ENCODE data around the gene KCND3.
"Not testable (repeated sequence)": the region's sequence is repeated elsewhere in the genome, so short reads cannot be mapped to it uniquely, and the experiment has no call there.

Gene KCND3

DNA sequence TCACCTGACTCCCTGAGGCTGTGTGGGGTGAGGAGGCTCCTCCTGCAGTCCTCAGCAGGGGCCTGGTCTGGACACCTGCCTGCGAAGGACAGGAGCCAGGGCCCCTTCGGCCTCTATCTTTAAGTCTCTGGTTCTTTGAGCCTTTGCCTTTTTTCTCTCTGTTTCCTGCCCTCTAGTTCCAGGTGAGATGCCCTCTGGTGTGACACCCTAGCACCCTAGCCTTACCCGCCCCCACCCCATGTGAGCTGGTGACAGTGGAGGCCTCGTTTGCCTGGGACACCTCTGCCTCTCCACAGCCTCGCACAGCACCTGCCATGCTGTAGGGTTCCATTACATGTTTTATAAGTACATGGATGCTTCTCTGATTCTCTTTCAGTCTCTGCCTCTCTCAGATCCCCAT is 186.5 kb downstream of the KCND3 start:
- no peak for DNase-seq

DNA sequence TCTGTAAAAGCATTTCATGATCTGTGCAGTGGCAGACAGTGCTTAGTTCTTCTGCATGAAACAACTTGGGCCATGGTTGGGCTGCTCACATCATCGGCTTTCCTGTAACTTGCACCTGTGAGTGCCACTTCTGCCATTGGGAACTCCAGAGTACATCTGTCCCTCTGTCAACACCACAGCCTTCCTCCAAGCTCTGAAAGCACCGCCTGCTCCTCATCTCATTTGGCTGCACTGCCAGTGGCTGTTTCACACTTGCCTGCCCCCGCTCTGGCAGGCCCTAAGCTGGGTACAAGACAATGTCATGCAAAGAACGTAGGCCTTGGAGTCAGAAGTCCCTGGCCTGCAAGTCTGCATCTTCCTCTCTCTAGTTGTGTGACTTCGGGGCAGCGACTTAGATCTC is 187.4 kb downstream of the KCND3 start:
- no peak for DNase-seq

DNA sequence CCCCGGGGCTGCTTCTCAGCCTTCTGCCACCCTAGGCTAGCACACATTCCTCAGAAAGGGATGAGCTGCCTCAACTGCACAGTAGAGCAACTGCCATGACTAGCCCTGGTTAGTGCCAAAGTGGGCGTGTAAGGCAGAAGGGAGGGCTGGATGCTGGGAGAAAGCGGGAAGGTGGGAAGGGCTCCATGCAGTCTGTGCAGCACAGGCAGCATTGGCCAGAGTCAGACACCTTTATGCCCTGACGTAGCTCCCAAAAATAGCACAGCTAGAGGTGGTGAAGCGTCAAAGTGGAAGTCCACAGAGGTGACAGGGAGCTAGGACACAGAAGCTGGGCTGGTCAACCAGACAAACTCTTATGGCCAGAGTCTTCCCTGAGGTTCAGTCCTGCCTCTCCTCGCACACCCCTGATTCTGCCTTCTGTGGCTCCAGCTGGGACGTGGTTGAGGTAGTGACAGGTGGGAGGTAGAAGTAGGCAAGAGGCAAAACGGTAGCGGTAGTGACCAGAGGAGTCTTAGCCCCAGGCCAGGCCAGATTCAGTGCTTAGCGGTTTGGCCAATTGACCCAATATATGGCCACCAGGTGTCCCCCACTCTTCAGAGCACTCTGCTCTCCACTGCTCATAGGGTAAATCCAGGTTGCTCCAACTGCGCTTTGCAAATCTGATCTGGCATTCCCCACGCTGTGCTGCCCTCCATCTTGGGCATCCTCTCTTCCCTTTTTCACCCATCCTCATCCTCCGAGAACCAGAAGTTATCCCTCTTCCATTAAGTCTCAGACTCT is 188.2 kb downstream of the KCND3 start:
- DNase-seq, result no peak

DNA sequence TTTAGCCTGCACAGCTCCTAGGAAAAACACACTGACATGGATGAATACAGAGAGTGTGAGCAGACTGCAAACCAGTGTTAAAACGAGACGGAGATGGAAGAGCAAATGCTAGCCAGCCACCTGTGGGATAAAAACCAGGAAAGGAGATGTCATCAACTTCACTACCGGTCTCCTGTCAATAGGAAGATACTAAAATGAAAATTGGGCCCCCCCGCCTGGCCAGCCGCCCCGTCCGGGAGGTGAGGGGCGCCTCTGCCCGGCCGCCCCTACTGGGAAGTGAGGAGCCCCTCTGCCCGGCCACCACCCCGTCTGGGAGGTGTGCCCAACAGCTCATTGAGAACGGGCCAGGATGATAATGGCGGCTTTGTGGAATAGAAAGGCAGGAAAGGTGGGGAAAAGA is 189.7 kb downstream of the KCND3 start:
- not testable (repeated sequence) for DNase-seq

DNA sequence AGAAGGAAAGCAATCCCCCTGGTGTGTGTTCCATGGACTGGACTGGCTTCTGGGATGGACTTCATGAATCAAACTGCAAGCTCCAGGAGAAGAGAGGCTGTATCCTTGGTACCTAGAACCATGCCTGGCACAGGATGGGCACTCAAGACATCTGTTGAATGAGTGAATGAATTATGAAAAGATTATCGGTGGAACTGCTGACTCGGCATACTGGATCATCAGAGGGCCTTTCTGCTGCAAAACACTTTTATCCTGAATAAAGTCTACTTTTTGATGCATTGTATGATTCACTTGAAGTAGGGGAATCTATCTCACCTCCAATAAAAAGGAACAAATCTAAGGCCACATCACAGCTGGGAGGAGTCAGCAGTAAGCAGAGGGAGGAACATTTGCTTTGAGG is 190.9 kb downstream of the KCND3 start:
- DNase-seq, result no peak

DNA sequence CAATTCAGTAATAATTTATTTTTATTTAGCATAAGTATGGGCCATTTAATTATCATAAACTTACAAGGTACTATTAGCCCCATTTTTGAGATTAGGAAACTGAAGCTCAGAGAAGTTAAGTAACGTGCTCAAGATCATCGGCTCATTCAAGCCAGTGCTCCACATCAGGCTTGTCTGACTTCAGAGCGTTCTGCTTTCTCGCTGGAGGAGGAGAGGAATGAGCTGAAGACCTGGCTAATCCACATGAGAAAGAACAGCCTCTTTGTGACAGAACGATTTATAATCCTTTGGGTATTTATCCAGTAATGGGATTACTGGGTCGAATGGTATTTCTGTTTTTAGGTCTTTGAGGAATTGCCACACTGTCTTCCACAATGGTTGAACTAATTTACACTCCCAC is 194.1 kb downstream of the KCND3 start:
- DNase-seq, result no peak

DNA sequence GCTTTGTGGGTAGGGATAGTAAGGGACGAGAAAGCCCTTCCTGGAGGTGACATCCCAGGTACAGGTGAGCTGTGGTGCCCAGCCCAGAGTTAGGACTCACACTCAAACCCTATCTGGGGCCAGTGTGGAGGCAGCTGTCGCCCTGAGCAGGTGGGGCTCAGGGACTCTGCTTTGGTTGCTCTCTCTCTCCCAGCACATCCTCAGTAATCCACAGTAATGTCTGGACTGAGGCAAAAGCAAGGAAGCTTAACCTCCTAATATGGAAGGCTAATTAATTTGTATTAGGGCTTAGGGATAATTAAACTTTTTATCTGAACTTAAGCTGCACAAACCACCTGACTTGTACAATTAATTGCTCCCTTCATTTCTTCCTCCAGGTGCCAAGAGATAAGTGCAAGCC is 195.5 kb downstream of the KCND3 start:
- DNase-seq, result no peak

DNA sequence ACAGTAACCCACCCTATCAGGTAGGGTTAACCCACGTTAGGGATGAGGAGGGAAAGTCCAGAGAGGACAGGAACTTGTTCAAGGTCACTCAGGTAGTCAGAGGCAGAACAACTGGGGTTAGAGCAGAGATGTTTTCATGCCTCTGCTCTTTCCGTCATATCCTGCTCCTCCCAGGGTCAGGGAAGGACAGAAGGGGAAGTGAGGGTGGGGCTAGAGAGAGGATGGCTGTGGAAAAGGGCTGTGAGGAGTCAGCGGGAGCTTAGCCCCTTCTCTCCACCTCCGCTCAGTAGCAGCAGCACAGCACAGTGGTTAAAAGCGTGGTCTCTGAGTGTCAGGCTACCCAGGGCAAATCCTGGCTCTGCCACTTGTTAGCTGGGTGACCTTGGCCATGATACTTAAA is 197.2 kb downstream of the KCND3 start:
- no peak for DNase-seq

DNA sequence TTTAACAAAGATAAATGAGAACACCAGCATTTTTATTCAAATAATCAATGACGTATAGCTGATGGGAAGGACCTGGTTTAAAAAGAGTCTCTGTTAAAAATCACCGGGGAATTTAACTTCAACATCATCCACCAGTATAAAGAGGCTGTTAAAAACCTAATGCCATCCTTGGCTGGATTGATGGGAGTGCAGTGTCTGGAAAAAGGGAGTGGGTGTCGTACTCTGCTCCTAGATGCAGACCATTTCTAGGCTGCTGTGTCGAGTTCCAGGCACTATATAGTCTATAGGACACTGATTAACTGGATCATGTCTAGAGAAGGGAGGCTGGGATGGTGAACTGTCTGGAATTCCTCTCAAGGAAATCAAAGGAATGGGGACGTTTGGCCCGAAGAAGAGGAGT is 197.7 kb downstream of the KCND3 start:
- DNase-seq, result no peak

DNA sequence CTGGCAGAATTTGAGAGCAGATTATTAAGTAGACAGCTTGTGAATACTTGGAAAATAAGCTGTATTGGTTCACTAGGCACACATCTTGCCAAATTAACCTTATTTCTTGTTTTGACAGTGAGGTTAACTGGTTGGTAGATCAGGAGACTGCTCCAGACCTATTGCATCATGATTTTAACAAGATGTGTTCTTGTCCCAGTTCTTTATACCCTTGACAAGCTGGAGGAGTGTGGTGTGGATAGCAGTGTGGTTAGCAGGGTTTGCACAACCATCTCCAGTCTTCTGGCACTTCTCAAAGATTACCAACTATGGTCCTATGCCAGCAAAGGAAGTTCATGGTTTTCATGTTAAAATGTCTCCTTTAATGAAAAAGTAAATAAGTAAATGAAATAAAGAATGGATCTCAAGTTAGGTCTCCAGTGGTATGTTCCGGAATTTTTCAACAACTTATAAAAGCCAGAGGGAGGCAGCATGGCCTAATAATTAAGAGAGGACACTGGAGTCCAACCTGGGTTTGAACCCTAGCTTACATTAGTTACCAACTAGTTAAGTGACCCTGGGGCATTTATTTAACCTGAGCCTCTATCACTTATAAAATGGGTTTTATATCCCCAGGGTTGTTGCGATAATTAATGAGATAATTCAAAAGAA is 199.7 kb downstream of the KCND3 start:
- DNase-seq, result peak; percentile 60

DNA sequence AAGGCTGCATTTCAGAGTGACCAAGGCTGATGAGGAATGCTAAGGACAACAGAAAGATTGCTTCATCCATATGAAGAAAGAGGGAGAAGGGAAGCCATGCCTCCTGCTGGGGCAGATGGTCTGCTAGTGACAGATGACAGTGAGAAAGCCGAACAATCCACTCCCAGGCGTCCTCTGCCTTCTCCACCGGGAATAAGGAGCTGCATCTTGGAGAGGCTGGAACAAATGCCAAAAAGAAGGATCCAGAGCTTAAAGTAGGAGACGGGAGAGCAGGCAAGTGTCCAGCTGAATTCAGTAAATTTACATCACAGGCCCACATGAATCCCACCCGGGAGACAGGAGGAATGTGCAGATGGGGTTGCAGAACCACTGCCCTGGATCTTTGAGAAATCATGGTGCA is 200.3 kb downstream of the KCND3 start:
- DNase-seq, result no peak

DNA sequence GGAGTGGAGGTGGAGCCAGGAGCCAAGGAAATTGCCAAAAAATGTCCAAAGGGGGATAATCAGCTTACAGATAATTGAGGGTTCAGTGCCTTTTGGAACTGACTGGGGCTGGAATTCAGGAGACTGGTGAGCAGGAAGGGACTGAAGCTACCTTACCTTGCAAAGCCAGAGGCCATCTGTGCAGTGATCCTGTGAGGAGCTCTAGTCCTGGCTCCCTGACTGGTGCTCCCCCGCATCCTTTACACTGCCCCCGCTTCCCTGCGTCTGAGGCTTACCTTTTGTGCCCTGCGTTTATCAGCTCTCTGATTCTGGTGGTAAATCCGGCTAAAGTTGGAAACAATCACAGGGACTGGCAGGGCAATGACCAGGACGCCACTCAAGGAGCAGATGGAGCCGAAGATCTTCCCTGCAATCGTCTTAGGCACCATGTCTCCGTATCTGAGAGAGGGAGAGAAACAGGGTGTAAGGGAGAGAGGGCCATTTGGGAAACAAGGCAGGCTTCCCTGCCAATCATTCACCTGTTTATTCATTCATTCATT is 202.7 kb downstream of the KCND3 start:
- DNase-seq, result no peak

DNA sequence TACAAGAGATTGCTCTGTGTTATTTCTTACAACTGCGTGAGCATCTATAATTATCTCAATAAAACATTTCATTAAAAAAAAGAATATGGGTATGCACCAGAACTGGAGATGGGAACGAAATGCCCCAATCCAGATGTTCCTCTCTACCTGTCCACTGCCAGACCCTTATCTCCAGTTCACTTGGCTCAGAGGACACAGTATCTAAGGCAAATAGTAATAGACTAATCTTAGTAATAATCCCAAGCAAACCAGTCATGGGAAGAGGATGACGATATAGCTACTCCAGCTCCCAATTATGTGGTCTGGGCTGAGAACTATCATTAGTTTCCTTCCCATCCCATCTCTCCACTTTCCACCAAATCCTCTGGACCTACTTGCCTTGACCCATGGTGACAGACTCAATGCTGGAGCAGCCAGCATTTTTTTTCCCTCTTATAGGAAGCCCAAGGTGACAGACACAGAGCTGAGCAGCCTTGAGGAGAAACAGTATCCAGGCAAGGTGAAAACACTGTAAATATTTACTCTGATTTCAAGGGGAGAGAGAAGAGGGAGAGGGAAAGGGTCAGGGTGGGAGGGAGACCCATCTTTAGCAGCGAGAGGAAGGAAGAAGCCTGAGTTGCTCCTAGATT is 205.1 kb downstream of the KCND3 start:
- DNase-seq, result no peak

DNA sequence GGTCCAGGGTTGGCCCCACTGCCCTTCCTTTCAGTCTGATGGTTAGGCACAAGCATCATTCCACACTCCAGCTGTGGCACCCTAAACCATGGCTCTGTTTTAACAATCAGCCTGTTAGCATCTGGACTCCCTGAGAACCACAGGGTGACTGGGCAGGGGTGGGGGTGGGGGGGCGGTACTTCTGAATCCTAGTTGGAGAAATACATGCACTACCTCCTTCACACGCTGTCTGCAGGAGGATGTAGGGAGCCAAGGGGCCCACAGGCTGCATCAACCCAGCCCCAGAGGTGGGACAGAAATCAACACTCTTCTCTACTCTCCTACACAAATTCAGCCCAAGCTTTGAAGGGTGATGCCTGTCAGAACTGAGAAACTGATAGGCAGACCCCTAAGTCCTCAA is 209.9 kb downstream of the KCND3 start:
- no peak for DNase-seq

DNA sequence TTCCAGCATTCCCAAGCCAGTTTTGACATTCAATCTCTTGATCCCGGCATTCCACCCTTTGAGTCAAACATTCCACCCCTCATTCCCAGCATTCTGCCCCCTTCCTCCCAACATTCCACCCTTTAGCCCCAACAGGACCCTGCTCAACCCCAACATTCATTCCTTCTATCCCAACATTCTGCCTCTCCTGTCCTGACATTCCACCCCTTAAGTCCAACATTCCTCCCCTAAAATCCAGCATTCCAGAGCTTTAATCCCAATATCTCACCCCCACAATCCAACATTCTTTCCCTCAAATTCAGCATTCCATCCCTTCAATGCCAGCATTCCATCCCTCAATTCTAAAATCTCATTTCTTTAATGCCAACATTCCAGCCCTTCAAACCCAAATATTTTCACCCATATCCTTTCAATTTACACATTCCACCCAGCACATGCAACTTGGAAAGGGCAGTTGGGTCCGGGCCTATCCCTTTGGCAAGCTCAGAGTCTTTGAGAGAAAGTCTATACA is 210.9 kb downstream of the KCND3 start:
- peak; percentile 92 for DNase-seq

DNA sequence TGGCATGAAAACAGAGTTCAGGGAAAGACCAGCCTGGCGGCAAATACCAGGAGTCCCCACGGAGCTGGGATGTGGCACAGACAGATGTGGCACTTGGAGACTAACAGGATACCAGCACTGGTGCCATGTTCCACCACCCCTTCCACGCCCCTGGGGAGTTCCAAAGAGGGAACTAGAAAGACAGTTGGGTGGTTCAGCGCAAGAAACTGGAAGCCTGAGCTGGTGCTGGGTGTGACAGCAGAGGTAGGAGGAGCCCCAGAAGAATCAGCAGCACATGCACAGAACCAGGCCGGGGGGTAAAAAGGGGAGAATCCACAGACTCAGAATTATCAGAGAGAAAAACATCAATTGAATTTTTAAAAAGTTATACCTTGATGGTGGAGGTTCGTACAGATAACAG is 211.4 kb downstream of the KCND3 start:
- peak; percentile 81 for DNase-seq

DNA sequence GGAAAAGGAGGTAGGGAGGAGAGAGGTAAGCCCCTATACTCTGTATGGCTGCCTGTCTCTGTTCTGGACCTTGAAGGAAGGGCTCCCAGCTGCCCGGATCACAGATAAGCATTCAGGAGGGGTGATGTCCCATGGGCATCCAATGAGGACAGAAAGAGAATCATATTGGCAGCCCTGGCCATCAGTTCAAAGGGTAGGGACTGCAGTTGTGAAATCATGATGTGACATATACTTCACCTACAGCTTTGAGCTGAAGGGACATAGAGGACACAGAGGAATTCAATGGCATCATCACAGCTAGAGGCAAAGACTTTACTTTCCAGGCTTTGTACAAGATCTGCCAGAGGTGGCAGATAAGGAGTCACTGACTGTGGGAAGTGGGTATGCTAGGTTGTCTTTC is 212.2 kb downstream of the KCND3 start:
- DNase-seq, result no peak

DNA sequence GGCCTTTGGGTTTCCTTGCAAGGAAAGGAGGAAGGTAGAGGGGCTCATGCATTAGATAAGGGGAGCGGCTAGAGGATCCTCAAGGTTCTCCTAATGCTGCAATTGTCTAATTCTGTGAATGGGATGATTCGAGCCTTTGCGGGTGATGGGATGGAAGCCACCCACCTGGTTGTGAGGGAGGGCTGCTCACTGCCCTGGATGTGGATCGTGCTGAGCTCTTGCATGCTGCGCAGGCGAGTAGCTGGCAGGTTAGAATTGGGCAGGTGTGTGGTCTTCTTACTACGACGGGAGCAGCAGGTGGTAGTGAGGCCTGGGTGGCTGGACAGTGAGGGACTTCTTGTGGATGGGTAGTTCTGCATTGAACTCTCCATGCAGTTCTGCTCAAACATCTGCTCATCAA is 212.6 kb downstream of the KCND3 start:
- DNase-seq, result no peak

DNA sequence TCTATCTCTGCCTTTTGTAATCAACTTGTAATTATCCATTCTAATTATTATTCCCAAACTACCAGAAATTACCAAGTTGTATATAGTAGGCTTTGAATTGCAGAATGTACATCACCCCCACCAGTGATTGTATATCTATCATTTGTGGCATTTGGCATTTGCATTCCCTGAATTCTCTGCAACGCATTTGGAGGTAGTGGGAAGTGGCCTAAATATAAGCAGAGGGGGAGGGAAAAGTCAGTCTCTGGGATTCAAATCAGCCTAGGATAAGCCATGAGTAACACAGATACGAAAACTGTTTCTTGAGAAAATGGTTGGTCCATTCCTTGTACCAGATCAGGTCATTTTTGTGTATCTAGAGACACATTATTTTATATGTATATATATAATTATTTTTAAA is 213.1 kb downstream of the KCND3 start:
- peak; percentile 57 for DNase-seq

DNA sequence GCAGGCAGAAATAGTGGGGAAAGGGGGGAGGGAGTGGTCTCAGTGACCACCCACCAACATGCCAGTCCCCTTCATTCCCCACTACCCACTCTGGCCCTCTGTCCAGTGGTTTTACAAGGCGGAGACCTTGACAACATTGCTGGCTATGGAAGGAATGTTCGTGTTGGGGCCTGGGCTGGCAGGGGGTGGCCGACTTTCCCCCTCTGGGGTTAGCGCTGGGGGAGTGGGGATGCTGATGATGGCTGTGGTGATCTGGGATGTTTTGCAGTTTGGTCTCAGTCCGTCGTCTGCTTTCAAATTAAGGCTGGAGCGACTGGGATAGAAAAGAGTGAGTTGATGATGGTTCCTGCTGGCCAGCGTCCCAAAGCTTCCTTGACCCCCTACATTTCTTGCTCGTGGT is 213.5 kb downstream of the KCND3 start:
- no peak for DNase-seq

DNA sequence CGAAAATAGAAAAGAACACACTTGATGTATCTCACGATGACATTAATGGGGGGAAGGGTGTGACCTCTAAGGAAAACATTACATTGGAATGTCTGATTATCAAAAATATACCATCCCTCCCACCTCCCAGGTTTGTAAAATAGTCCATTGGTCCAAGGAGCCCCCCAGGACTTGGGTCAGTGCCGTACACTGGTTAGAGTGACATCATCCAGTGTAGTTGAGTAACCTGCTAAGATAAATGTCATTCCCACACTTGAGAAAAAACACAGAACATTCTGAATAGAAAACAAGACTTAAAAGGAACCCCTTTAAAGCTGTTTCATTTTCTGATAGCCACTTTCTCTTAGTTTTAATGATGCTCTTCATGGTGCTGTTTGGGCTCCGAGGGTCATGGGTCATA is 218.6 kb downstream of the KCND3 start:
- DNase-seq, result peak; percentile 68

DNA sequence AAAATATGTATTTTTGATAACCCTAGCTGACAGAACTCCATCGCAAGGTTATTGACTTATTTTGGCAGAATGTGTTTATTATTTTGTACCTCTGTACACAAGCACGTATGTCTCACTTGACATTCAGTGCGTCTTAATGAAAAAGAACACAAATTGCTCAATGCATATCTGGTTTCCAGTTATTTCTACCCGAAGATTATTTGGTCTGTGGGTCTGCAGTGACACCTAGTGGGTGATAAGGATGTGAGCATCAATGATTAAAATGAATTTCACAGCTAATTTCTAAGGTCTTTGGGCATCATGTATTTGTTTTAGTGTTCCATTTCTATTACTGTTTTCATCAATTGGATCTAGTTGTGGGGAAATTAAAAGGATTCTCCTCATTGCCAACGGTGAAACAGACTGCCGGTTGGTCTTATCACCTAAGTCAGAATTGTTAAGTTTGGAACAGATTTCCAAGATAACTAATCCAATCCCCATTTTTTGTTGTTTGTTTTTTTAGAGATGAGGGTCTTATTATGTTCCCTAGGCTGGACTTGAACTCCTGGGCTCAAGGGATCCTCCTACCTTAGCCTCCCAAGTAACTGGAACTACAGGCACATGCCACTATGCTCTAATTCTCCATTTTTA is 219.8 kb downstream of the KCND3 start:
- peak; percentile 58 for DNase-seq

DNA sequence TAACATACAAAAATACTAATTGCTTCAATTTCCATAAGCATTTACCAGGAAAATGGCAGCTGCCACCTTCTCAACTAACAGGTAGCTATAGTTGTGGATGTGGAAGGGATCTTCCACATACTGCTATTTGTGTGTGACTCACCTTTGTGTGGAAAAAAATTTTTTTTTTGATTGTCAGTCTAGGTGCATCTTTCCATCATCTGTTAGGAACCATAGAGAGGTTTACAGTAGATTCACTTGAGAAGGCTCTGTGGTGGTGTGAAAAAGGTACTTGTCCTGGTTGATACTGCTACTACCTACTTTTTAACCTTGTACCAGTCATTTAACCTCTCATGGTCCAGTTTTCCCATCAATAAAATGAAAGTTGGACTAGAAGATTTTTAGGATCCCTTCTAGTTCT is 220.8 kb downstream of the KCND3 start:
- DNase-seq, result no peak

Data from NCI-H226 (cell line).